ENCODE data around the gene ADAM22.

- TF ChIP-seq POLR2A (IDR thresholded peaks at IDR 0.05) (no peak), EP300 (IDR thresholded peaks at IDR 0.05) (no peak)
Measured at GRCh38 chr7:88239852-88240251, 305.8 kb downstream of the ADAM22 start.
